A549 (cell line): ENCODE data around the gene RPL28. TPM values are rescaled to one million over a fixed set of nuclear protein-coding genes. Genes with fewer than 3 reads are reported as not detected.

ENCODE experiments used
- ATAC-seq, 2 experiments: fragments of 200-7000 bp in 1 of 2; fragments of >200 bp in 1 of 2; cut with Nextera tagmentation in 1 of 2; cut with Tn5 transposase in 1 of 2; 3 replicates each; pipeline versions ENCODE4 v1.8.0 to v1.9.1; 2018 to 2020; ENCODE audit warnings: mild to moderate bottlenecking in 1 of 2, moderate library complexity in 1 of 2
- CTCF ChIA-PET: fragments of 300-600 bp; sonication (Branson Sonifier 250); formaldehyde crosslinking; extraction: SDS; loops from one replicate; lab custom pipeline; 2021; ENCODE audit warnings: antibody characterized with exemption, inconsistent platforms; lab: Yijun Ruan, JAX
- POLR2A ChIA-PET: fragments of 350-600 bp; formaldehyde crosslinking; extraction: SDS; loops from one replicate; lab custom pipeline; 2021; ENCODE audit warnings: antibody characterized with exemption, inconsistent platforms; lab: Yijun Ruan, JAX
- DNase-seq, 2 experiments: peaks; one replicate each; pipeline versions ENCODE4 v3.0.0 to v3.0.0-alpha.2; 2011 to 2016; ENCODE audit warnings: low read depth in 1 of 2, low spot score in 1 of 2
- FAIRE-seq: peaks from 2 replicates; lab custom pipeline; 2011; peaks lifted over from hg19 to GRCh38; lab: Jason Lieb, UNC
- H3K27ac ChIP-seq, 2 experiments: fragments of >200 bp; sonication (Bioruptor Twin); formaldehyde crosslinking; 3 replicates each; pipeline ENCODE4 v1.5.1; 2016 to 2017
- H3K4me1 ChIP-seq: fragments of >200 bp; sonication (Bioruptor Twin); formaldehyde crosslinking; 3 replicates; pipeline ENCODE4 v1.6.1; 2016
- H3K4me2 ChIP-seq: fragments of >200 bp; sonication (Bioruptor Twin); formaldehyde crosslinking; 3 replicates; pipeline ENCODE4 v1.6.1; 2016
- H3K4me3 ChIP-seq: fragments of >200 bp; sonication (Bioruptor Twin); formaldehyde crosslinking; 3 replicates; pipeline ENCODE4 v1.5.1; 2016
- H3K9me3 ChIP-seq: fragments of >200 bp; sonication (Bioruptor Twin); formaldehyde crosslinking; 3 replicates; pipeline ENCODE4 v1.6.1; 2016
- BHLHE40 ChIP-seq: IDR thresholded peaks from 2 replicates; pipeline ENCODE4 v1.6.1; 2012; ENCODE audit warnings: low read depth, low read length, inconsistent platforms
- CEBPB ChIP-seq, 2 experiments: fragments of >200 bp in 1 of 2; sonication (Bioruptor Twin) in 1 of 2; formaldehyde crosslinking in 1 of 2; IDR thresholded peaks; 2 replicates each; pipeline ENCODE4 v1.6.1; 2012 to 2016
- CHD2 ChIP-seq: fragments of 150-350 bp; IDR thresholded peaks from 2 replicates; pipeline ENCODE4 v1.6.1; 2014; ENCODE audit warnings: low read length; ENCODE audit not compliant: partially characterized antibody
- CHD4 ChIP-seq: fragments of 200-600 bp; sonication (generic); IDR thresholded peaks from 2 replicates; pipeline ENCODE4 v1.6.1; 2016; ENCODE audit warnings: antibody characterized with exemption, mild to moderate bottlenecking, borderline replicate concordance
- EHMT2 ChIP-seq: fragments of 200-600 bp; sonication (generic); IDR thresholded peaks from 2 replicates; pipeline ENCODE4 v1.6.1; 2016; ENCODE audit warnings: antibody characterized with exemption, low read depth, mild to moderate bottlenecking, moderate library complexity
- ESRRA ChIP-seq: fragments of 150-350 bp; IDR thresholded peaks from 2 replicates; pipeline ENCODE4 v1.6.1; 2014; ENCODE audit warnings: mild to moderate bottlenecking, low read length, borderline replicate concordance
- FOSL2 ChIP-seq, 2 experiments: fragments of 450-650 bp in 1 of 2; fragments of >200 bp in 1 of 2; sonication (Bioruptor Twin) in 1 of 2; formaldehyde crosslinking; IDR thresholded peaks; 2 replicates each; pipeline versions ENCODE4 v1.5.0 to v1.6.1; 2016 to 2020; ENCODE audit warnings: mild to moderate bottlenecking in 1 of 2, moderate library complexity in 1 of 2
- FOXS1 ChIP-seq: fragments of 250-450 bp; sonication (Bioruptor Pico); IDR thresholded peaks from 2 replicates; pipeline ENCODE4 v1.5.0; 2020; ENCODE audit warnings: mild to moderate bottlenecking, moderate library complexity
- GATA3 ChIP-seq: IDR thresholded peaks from 2 replicates; pipeline ENCODE4 v1.6.1; 2012; ENCODE audit warnings: borderline replicate concordance
- HDAC2 ChIP-seq: fragments of 200-600 bp; sonication (generic); IDR thresholded peaks from 2 replicates; pipeline ENCODE4 v1.6.1; 2016
- HEYL ChIP-seq: fragments of 250-450 bp; sonication (Bioruptor Pico); IDR thresholded peaks from 2 replicates; pipeline ENCODE4 v1.8.0; 2021; ENCODE audit warnings: mild to moderate bottlenecking, moderate library complexity
- HOXA7 ChIP-seq: fragments of 250-450 bp; sonication (Bioruptor Pico); IDR thresholded peaks from 2 replicates; pipeline ENCODE4 v1.5.0; 2020; ENCODE audit warnings: mild to moderate bottlenecking, moderate library complexity
- HOXB5 ChIP-seq: fragments of 250-450 bp; sonication (Bioruptor Pico); IDR thresholded peaks from 2 replicates; pipeline ENCODE4 v1.5.0; 2020; ENCODE audit warnings: mild to moderate bottlenecking, moderate library complexity
- JUNB ChIP-seq: fragments of >200 bp; sonication (Bioruptor Twin); formaldehyde crosslinking; IDR thresholded peaks from 2 replicates; pipeline ENCODE4 v1.6.1; 2016
- KDM1A ChIP-seq: fragments of 200-600 bp; sonication (generic); IDR thresholded peaks from 2 replicates; pipeline ENCODE4 v1.6.1; 2016; ENCODE audit warnings: low read depth, mild to moderate bottlenecking
- KDM5A ChIP-seq: fragments of 200-600 bp; sonication (generic); IDR thresholded peaks from 2 replicates; pipeline ENCODE4 v1.6.1; 2016; ENCODE audit warnings: antibody characterized with exemption, mild to moderate bottlenecking
- MAFK ChIP-seq: fragments of 450-650 bp; IDR thresholded peaks from 2 replicates; pipeline ENCODE4 v1.6.1; 2014; ENCODE audit not compliant: partially characterized antibody
- NFE2L2 ChIP-seq: fragments of 150-350 bp; conservative IDR thresholded peaks from 2 replicates; pipeline ENCODE4 v1.6.1; 2014; ENCODE audit warnings: low read length
- NPAS2 ChIP-seq: fragments of 250-450 bp; sonication (Bioruptor Pico); IDR thresholded peaks from 2 replicates; pipeline ENCODE4 v1.8.0; 2022; ENCODE audit warnings: mild to moderate bottlenecking, moderate library complexity, borderline replicate concordance
- NR3C1 ChIP-seq: fragments of >200 bp; sonication (Bioruptor Twin); formaldehyde crosslinking; IDR thresholded peaks from 3 replicates; pipeline ENCODE4 v1.6.1; 2017
- PHF8 ChIP-seq: fragments of 200-600 bp; sonication (generic); IDR thresholded peaks from 2 replicates; pipeline ENCODE4 v1.6.1; 2016; ENCODE audit warnings: low read depth, mild to moderate bottlenecking, antibody characterized with exemption, moderate library complexity, borderline replicate concordance
- RAD21 ChIP-seq, 2 experiments: fragments of >200 bp in 1 of 2; sonication (Bioruptor Twin) in 1 of 2; formaldehyde crosslinking in 1 of 2; IDR thresholded peaks in 1 of 2; conservative IDR thresholded peaks in 1 of 2; 2 replicates in 1 of 2; 3 replicates in 1 of 2; pipeline ENCODE4 v1.6.1; 2012 to 2018; ENCODE audit warnings: inconsistent platforms in 1 of 2
- RARB ChIP-seq: fragments of 250-450 bp; sonication (Bioruptor Pico); IDR thresholded peaks from 2 replicates; pipeline ENCODE4 v1.8.0; 2021; ENCODE audit warnings: mild to moderate bottlenecking, moderate library complexity
- RCOR1 ChIP-seq: fragments of 150-350 bp; IDR thresholded peaks from 2 replicates; pipeline ENCODE4 v1.6.1; 2014; ENCODE audit warnings: antibody characterized with exemption, low read length, low read depth
- RFX5 ChIP-seq: fragments of 450-650 bp; IDR thresholded peaks from 2 replicates; pipeline ENCODE4 v1.7.1; 2014; ENCODE audit warnings: antibody characterized with exemption, mild to moderate bottlenecking, moderate library complexity
- RNF2 ChIP-seq: fragments of 200-600 bp; sonication (generic); IDR thresholded peaks from 2 replicates; pipeline ENCODE4 v1.6.1; 2016; ENCODE audit warnings: low read depth, mild to moderate bottlenecking, antibody characterized with exemption, moderate library complexity, borderline replicate concordance
- SMC3 ChIP-seq: fragments of >200 bp; sonication (Bioruptor Twin); formaldehyde crosslinking; IDR thresholded peaks from 3 replicates; pipeline ENCODE4 v1.6.1; 2018; ENCODE audit warnings: inconsistent platforms
- ZC3H11A ChIP-seq: fragments of 450-650 bp; IDR thresholded peaks from 2 replicates; pipeline ENCODE4 v1.6.1; 2014; ENCODE audit warnings: antibody characterized with exemption, mild to moderate bottlenecking
- ZNF302 ChIP-seq: fragments of 250-450 bp; sonication (Bioruptor Pico); IDR thresholded peaks from 2 replicates; pipeline ENCODE4 v1.9.0; 2021; ENCODE audit warnings: inconsistent platforms, mild to moderate bottlenecking, moderate library complexity
- ZSCAN20 ChIP-seq: fragments of 250-450 bp; sonication (Bioruptor Pico); IDR thresholded peaks from 2 replicates; pipeline ENCODE4 v1.8.0; 2022; ENCODE audit warnings: mild to moderate bottlenecking, moderate library complexity
- WGBS: methylation state at CpG from one replicate; pipeline ENCODE4 v1.1.6; 2017; ENCODE audit errors: missing lambda C conversion rate; 5-methylcytosine and 5-hydroxymethylcytosine counted together
- polyA plus RNA-seq, 4 experiments: library from polyadenylated mRNA; depleted of rRNA in 3 of 4; stranded (reverse); fragments of >200 nt; fragmentation: RNase III in 1 of 4; extraction: RNeasy Plus Mini Kit Qiagen cat#74134 plus additional on column Dnase treatment in 1 of 4; gene quantifications; 2 replicates in 3 of 4; 3 replicates in 1 of 4; pipeline ENCODE4 v1.2.3, GENCODE V29; 2011 to 2017
- TF ChIP-seq, protein P1 (sequence below): fragments of >200 bp; sonication (Bioruptor Twin); formaldehyde crosslinking; IDR thresholded peaks from 3 replicates; pipeline ENCODE4 v1.5.1; 2016
- TF ChIP-seq, protein P2 (sequence below): IDR thresholded peaks from 2 replicates; pipeline ENCODE4 v1.6.1; 2012
- TF ChIP-seq, protein P3 (sequence below): fragments of 200-600 bp; sonication (generic); IDR thresholded peaks from 2 replicates; pipeline ENCODE4 v1.6.1; 2016; ENCODE audit warnings: antibody characterized with exemption, mild to moderate bottlenecking, moderate library complexity
- TF ChIP-seq, protein P4 (sequence below): fragments of 250-450 bp; sonication (Bioruptor Pico); IDR thresholded peaks from 2 replicates; pipeline ENCODE4 v1.5.0; 2021; ENCODE audit warnings: mild to moderate bottlenecking, moderate library complexity, borderline replicate concordance
- TF ChIP-seq, protein P5 (sequence below): IDR thresholded peaks from 2 replicates; pipeline ENCODE4 v1.6.1; 2012

RPL28 gene
- polyA plus RNA-seq, 2 of the 4 experiments (the other 2 are of a cell fraction) = 329 to 2,037 TPM

DNA sequence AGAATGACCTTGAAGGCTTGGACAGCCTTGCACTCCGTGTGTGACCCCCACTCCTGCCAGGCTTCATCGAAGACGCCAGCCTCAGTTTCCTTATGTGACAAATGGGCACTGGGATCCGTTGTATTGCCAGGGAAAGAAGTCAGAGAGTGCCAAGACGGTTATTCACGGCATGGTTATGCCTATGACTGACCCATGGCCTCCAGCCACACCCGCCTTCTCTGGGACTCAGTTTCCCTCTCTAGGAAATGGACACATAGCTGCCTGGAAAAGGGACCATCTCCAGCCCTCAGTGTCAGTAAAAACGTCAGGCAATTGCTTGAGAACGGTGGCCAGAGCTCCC lies 22.8 kb downstream of the RPL28 start:
- peak overlapping the region; percentile 36 for H3K4me3 ChIP-seq
- FAIRE-seq (no peak), ATAC-seq (no peak), DNase-seq (no peak)
- H3K4me2 ChIP-seq = peak overlapping the region; percentile 81
- whole genome bisulfite sequencing = 63% methylated on average over 9 of the region's 9 CpGs
- peaks cover 32% of the 10 kb centered on the region for H3K4me1 ChIP-seq
- H3K9me3 ChIP-seq = 0 out of 3 replicates have a peak, but pooled peaks cover 6% of the 10 kb centered on the region
- H3K27ac ChIP-seq = peak overlapping the region; percentile 95 to 97
- ChIA-PET CTCF (interaction anchor here (0.6 to 8.1 kb wide), 9 partner anchors 8 to 272 kb away, joined by 3 to 61 read pairs (median 4); partner anchors contain the start of gene DNAAF3), POLR2A (interaction anchor here (2.9 to 3.3 kb wide), 2 partner anchors 20 to 24 kb away, joined by 37 to 55 read pairs; partner anchors contain the start of genes RPL28 and TMEM238)
- TF ChIP-seq NPAS2 = peak; percentile 38; the same call in 1 of the 2 replicates
- no peak for TF ChIP-seq SMC3
- TF ChIP-seq HOXB5 (CRISPR knock-in tag) = peak; percentile 92
- TF ChIP-seq, protein P1, sequence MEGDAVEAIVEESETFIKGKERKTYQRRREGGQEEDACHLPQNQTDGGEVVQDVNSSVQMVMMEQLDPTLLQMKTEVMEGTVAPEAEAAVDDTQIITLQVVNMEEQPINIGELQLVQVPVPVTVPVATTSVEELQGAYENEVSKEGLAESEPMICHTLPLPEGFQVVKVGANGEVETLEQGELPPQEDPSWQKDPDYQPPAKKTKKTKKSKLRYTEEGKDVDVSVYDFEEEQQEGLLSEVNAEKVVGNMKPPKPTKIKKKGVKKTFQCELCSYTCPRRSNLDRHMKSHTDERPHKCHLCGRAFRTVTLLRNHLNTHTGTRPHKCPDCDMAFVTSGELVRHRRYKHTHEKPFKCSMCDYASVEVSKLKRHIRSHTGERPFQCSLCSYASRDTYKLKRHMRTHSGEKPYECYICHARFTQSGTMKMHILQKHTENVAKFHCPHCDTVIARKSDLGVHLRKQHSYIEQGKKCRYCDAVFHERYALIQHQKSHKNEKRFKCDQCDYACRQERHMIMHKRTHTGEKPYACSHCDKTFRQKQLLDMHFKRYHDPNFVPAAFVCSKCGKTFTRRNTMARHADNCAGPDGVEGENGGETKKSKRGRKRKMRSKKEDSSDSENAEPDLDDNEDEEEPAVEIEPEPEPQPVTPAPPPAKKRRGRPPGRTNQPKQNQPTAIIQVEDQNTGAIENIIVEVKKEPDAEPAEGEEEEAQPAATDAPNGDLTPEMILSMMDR = no peak
- TF ChIP-seq, protein P2, sequence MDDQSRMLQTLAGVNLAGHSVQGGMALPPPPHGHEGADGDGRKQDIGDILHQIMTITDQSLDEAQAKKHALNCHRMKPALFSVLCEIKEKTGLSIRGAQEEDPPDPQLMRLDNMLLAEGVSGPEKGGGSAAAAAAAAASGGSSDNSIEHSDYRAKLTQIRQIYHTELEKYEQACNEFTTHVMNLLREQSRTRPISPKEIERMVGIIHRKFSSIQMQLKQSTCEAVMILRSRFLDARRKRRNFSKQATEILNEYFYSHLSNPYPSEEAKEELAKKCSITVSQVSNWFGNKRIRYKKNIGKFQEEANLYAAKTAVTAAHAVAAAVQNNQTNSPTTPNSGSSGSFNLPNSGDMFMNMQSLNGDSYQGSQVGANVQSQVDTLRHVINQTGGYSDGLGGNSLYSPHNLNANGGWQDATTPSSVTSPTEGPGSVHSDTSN = no peak
- peak; percentile 71; the same call in 1 of the 2 replicates for TF ChIP-seq FOXS1
- TF ChIP-seq, protein P3, sequence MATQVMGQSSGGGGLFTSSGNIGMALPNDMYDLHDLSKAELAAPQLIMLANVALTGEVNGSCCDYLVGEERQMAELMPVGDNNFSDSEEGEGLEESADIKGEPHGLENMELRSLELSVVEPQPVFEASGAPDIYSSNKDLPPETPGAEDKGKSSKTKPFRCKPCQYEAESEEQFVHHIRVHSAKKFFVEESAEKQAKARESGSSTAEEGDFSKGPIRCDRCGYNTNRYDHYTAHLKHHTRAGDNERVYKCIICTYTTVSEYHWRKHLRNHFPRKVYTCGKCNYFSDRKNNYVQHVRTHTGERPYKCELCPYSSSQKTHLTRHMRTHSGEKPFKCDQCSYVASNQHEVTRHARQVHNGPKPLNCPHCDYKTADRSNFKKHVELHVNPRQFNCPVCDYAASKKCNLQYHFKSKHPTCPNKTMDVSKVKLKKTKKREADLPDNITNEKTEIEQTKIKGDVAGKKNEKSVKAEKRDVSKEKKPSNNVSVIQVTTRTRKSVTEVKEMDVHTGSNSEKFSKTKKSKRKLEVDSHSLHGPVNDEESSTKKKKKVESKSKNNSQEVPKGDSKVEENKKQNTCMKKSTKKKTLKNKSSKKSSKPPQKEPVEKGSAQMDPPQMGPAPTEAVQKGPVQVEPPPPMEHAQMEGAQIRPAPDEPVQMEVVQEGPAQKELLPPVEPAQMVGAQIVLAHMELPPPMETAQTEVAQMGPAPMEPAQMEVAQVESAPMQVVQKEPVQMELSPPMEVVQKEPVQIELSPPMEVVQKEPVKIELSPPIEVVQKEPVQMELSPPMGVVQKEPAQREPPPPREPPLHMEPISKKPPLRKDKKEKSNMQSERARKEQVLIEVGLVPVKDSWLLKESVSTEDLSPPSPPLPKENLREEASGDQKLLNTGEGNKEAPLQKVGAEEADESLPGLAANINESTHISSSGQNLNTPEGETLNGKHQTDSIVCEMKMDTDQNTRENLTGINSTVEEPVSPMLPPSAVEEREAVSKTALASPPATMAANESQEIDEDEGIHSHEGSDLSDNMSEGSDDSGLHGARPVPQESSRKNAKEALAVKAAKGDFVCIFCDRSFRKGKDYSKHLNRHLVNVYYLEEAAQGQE = no peak
- peak; percentile 93 for TF ChIP-seq KDM1A
- peak; percentile 88; the same call in 1 of the 2 replicates for TF ChIP-seq CHD4
- 0 out of 2 replicates have a peak, but pooled peaks have one; percentile 61 for TF ChIP-seq HDAC2
- no peak for TF ChIP-seq CEBPB (IDR thresholded peaks at IDR 0.05)
- TF ChIP-seq BHLHE40 = no peak
- TF ChIP-seq KDM5A = no peak
- no peak for TF ChIP-seq MAFK
- TF ChIP-seq ZSCAN20 (CRISPR knock-in tag) = no peak
- TF ChIP-seq FOSL2 (IDR thresholded peaks at IDR 0.05) = no peak
- TF ChIP-seq FOSL2 (CRISPR knock-in tag; IDR thresholded peaks at IDR 0.05) = no peak
- TF ChIP-seq HOXA7 = peak; percentile 25; the same call in 1 of the 2 replicates
- TF ChIP-seq JUNB = no peak
- TF ChIP-seq CHD2 = no peak
- TF ChIP-seq, protein P4, sequence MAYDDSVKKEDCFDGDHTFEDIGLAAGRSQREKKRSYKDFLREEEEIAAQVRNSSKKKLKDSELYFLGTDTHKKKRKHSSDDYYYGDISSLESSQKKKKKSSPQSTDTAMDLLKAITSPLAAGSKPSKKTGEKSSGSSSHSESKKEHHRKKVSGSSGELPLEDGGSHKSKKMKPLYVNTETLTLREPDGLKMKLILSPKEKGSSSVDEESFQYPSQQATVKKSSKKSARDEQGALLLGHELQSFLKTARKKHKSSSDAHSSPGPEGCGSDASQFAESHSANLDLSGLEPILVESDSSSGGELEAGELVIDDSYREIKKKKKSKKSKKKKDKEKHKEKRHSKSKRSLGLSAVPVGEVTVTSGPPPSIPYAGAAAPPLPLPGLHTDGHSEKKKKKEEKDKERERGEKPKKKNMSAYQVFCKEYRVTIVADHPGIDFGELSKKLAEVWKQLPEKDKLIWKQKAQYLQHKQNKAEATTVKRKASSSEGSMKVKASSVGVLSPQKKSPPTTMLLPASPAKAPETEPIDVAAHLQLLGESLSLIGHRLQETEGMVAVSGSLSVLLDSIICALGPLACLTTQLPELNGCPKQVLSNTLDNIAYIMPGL (CRISPR knock-in tag) = no peak
- no peak for TF ChIP-seq RCOR1
- no peak for TF ChIP-seq RFX5
- TF ChIP-seq PHF8 = no peak
- TF ChIP-seq RAD21 (conservative IDR thresholded peaks at IDR 0.05 in 1 of 2, IDR thresholded peaks at IDR 0.05 in 1 of 2) = no peak
- TF ChIP-seq RARB (CRISPR knock-in tag) = no peak
- TF ChIP-seq ZNF302 (CRISPR knock-in tag) = peak; percentile 66; the same call in 1 of the 2 replicates
- no peak for TF ChIP-seq NFE2L2
- no peak for TF ChIP-seq GATA3
- peak; percentile 87; the same call in 1 of the 2 replicates for TF ChIP-seq HEYL (CRISPR knock-in tag)
- no peak for TF ChIP-seq RNF2
- TF ChIP-seq EHMT2 = peak; percentile 81
- TF ChIP-seq, protein P5, sequence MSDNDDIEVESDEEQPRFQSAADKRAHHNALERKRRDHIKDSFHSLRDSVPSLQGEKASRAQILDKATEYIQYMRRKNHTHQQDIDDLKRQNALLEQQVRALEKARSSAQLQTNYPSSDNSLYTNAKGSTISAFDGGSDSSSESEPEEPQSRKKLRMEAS = no peak
- TF ChIP-seq NR3C1 = no peak
- TF ChIP-seq ZC3H11A = no peak
- TF ChIP-seq ESRRA = no peak
